Left kidney (tissue), 2 donors: ENCODE measurements around the gene CELF5. TPM values are rescaled to one million over a fixed set of nuclear protein-coding genes. Genes with fewer than 3 reads are reported as not detected.
"Not testable (repeated sequence)": the region's sequence is repeated elsewhere in the genome, so short reads cannot be mapped to it uniquely, and the experiment has no call there.

ENCODE experiments used
- DNase-seq: peaks from one replicate; pipeline ENCODE4 v3.0.0-alpha.2; 2013
- polyA plus RNA-seq: library from polyadenylated mRNA; unstranded; fragments of 120-200 nt; gene quantifications from one replicate; pipeline ENCODE4 v1.2.1, GENCODE V29; 2013; ENCODE audit not compliant: insufficient read length

CELF5 gene
- polyA plus RNA-seq, 1 donor, result 0.96 TPM

DNA sequence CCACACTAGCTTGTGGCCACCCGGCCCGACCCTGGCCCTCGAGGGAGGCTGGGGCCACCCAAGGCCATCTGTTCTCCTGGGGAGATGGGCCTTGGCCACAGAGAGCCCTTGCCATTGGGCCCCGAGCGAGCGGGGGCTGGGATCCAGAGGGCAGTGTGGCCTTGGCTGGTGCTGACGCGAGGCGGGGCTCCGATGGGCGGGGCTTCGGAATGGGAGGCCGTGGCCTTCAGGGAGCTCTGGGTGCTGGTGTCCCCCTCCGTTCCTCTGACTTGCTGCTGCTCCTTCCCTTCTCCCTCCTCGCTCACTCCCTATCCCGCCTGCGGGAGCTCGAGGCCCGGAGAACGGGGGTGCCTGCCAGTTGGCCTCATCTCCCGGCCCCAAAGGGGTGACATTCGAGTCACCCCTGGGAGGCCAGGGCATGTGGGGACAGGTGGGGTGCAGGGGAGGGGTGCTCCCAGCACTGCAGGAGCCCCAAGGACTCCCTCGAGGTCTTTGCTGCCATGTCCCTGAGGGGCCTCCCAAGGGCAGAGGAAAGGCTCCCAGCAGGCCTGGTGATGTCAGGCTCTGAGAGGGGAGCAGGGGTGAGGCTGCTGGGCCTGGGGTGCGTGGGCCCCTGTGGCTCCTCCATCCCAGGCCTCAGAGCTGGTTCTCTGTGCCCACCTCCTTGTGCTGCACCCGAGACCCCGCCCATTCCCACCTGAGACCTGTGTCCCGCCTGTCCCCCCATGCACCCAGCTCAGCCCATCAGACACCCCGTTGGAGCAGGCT, 34.6 kb upstream of the CELF5 start:
- DNase-seq, result no peak

DNA sequence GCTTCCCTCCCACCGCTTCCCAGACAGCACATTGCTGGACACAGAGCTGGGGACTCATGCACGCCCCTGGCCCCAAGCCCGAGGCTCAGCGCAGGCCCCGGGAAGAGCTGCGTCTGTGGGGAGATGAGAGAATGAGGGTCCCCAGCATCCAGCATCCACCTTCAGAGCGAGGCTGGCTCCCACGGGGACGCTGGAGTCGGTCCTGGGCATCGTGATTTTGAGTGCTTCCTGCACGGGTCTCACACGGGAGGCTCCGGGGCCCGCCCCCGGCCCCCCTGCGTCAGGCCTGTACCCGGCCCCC, 34.0 kb upstream of the CELF5 start:
- DNase-seq, result no peak

DNA sequence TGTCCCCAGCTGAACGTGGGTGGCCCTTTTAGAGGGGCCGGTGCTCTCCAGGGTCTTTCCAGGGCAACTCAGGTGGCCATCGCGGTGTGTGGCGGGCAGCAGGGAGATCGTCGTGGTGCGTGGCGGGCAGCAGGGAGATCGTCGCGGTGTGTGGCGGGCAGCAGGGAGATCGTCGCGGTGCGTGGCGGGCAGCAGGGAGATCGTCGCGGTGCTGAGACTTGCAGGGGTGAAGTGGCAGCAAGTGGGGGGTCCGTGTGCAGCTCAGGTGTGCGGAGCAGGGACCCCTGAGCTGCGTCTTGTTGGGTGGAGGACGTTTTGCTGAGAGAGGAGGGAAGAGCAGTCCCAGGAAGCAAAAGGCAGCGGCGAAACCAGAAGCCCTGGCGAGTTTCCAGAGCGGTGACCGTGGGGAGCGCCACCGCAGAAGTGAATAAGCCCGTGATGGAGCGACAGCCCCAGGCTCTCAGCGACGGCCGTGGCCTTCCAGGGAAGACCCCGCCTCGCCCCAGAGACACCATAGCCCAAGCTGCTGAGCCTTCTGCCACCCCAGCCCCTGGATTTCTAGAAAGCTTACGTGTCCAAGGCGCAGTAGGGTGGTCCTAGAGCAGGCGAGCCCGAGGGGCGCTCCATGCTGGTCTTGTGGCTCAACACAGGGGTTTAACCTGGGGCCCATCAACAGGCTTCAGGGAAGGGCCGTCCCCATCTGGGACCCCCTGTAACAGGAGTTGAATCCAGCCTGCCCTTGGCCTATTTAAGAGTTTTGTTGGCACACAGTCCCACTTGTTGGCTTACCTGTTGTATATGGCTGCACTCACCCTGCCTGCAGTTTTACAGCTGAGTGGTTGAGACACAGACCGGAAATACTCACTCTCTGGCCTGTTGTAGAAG, 33.3 kb upstream of the CELF5 start:
- DNase-seq, result no peak

DNA sequence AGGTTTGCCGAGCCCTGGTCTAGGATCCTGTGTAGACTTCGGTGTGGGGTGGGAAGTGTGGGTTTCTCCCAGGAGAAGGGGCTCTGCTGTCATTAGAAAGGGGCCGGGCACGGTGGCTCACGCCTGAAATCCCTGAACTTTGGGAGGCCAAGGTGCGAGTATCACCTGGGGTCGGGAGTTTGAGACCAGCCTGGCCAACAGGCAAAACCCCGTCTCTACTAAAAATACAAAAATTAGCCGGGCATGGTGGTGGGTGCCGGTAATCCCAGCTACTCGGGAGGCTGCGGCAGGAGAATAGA, 32.7 kb upstream of the CELF5 start:
- not testable (repeated sequence) for DNase-seq

DNA sequence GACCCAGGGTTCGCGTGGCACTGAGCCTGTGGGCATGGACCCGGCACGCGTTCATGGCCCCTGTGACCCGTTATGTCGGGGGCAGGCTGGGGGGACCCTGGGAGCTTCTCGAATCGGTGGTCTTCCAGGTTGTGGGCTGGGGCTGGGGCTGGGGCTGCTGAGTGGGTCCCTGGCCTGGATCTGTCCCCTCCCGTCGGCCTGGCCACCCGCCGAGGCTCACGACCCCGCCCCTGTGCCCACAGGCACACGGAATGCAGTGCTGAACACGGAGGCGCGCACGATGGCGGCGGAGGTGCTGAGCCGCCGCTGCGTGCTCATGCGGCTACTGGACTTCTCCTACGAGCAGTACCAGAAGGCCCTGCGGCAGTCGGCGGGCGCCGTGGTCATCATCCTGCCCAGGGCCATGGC, 32.2 kb upstream of the CELF5 start:
- DNase-seq, result no peak

DNA sequence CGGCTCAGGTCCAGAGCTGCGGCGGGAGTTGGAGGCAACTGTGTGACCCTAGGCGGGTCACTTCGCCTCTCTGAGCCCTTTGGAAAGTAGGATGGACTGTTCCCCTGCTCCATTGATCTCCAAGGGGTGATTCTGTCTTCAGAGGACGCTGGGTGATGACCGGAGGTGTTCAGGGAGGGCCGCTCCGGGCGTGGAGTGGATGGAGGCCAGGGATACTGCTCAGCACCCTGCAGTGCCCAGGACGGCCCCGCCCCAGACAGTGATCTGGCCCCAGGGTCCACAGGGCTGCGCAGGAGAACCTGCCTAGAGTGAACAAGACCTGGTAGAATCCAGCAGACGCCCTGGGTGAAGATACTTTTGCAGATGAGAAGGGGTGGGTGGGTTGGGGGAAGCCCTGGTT, 31.8 kb upstream of the CELF5 start:
- DNase-seq, result no peak

DNA sequence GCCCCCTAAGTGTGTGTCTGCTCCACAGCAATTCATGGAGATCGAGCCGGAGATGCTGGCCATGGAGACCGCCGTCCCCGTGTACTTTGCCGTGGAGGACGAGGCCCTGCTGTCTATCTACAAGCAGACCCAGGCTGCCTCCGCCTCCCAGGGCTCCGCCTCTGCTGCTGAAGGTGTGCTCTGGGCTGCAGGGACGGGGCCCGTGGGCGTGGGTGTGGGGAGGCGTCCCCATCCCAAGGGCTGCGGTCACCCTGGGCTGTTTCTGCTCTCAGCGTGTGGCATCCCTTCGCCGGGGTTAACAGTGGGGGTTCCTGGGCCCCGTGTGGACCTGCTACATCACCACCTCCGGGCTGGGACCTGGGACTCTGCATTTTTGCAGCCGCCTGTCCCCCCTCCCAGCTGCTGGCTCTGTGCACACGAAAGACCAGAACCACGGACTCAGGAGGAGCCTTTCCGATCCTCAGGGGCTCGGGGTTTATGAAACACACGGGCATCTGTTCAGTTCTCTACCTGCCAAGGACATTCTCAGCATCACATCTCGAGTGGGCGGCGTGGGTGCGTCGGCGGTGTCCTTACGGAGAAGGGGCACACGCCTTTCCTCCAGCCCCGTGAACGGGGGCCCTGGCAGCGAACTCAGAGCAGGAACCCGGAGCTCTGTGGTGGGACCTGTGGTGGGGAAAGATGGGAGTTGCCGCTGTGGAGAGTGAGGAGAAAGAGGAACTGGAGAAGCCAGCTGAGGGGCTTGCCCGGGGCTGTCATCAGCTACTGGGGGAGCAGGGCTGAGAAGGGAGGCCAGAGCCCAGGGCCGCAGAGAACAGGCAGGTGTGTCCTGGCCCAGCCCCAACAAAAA, 31.0 kb upstream of the CELF5 start:
- DNase-seq, result no peak

DNA sequence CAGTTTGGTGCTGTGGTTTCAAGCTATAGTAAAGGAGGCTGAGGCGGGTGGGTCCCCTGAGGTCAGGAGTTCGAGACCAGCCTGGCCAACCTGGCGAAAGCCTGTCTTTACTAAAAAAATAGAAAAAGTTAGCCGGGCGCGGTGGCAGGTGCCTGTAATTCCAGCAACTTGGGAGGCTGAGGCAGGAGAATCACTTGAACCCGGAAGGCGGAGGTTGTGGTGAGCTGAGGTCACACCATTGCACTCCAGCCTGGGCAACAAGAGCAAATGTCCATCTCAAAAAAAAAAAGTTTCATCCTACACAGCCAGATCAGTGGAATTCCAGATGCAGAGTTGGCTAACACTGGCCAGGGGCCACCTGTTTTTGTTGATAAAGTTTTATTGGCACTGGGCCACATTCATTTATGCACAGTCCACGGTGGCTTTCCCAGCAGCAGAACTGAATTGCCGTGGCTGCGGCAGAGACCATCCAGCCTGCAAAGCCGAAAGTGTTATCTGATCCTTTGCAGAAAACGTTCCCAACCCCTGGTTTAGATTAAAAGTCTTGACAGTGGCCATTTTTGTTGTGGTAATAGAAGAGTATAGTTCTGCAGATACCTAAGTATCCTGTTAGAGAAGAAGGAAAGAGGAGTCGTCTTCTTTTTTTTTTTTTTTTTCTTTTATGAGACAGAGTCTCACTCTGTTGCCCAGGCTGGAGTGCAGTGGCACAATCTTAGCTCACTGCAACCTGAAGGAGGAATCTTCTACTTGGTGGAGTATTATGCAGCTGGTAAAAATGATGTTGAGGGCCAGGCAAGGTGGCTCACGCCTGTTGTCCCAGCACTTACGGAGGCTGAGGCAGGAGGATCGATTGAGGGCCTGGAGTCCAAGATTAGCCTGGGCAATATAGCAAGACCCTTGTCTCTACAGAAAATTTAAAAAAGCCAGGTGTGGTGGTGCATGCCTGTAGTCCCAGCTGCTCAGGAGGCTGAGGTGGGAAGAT, 30.1 kb upstream of the CELF5 start:
- DNase-seq, result no peak

DNA sequence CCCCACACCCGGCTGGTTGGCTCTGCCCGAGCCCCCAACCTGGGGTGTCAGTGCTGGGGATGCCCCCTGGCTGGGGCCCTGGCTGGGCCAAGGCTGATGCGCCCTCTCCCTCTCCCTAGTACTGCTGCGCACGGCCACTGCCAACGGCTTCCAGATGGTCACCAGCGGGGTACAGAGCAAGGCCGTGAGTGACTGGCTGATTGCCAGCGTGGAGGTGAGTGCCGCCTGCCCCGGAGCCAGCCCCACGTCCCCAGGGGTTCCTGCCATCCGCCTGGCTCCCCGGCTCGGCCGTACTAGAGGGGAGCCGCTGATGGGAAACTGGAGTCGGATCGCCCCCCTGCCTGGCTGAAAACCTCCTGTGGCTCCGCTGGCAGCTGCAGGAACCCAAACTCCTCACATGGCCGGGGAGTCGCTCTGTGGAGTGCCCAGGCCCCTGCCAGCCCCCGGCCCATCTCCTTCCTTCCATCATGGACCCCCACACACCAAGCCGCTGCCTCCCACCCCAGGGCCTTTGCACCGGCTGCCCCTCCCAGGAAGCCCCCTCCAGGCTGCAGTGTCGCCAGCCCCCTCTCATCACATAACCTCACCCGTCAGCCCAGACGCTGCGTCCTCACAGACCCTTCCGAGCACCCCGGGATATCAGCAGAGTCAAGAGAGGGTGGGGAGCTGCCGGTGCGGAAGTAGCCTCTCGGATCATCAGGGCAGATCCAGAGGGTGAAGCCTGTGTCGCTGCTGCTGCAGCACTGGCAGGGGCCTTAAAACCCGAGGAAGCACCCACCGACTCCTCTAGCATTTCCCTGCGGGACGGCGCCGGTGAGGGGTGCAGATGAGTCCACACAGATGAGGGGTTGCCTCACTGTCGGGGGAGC, 28.2 kb upstream of the CELF5 start:
- no peak for DNase-seq

DNA sequence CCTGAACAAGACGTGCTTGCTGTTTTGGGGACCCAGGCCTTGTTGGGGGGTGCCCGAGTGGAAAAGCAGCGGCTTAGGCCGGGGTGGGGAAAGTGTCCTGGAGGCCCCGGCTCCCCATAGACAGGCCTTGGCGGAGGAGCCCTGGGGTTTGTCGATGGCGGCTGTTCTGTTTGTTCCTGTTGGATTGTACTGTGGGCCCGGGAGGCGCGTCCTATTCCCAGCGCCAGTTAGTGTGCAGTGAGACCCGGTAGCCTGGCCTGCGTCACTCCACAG, 27.6 kb upstream of the CELF5 start:
- no peak for DNase-seq

DNA sequence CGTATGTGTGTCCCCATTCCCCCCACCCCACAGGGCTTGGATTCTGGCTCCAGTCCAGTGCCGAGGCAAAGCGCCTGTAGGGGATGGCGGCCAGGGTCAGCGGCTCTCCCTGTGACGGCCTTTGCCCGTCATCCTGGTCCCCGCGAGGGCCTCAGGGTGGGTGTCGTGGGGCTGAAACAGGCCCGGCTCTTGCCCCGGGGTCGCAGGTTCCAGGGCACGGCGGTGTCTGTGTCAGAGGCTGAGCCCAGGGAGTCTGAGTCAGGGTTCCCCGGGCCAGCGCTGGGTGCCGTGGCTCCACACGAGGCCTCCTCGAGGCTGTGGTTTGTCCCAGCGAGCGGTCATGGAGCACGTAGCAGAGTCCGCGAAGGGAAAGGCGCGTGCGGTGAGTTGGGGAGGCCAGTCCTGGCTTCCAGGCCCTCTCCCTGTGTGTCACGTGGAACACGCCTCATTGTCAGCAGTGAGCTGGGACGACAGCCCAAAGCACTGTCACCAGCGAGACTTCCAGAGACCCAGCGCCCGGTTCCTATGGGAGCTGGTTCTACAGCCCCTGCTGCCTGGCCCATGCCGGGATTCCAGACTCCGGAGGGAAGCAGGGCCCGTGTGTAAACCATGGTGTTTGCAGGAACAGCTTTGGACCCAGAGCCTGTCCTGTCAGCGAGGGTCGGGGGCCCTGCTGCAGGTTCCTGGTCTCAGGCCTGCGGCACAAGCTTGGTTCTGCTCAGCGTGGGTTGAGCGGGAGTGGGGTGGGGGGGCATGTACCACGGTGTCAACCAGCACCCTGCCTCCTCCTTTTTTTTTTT, 25.4 kb upstream of the CELF5 start:
- no peak for DNase-seq

DNA sequence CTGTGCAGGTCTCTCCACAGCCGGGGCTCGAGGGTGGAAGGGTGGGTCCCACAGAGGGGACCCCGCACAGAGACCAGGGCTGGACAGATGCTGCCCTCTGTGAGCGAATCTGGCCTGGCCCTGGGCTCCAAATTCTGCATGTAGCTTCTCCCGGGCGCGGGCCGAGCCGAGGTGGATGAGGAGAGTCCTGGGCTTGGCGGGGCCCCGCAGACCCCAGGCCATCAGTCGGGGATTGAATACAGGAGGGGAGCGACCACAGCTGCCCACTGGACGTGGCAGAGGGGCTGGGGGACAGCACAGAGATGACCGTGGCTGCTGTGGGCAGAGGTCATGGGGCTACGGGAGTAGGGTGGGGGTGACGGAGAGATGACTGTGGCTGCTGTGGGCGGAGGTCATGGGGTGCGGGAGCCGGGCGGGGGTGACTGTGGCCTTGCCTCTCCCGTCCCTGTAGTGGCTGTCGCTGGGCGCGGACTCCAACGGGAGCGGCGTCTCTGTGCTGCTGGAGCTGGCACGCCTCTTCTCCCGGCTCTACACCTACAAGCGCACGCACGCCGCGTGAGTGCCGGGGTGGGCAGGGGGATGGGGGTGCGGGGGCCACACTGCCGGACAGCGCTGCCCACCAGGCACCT, 23.3 kb upstream of the CELF5 start:
- DNase-seq, result no peak

DNA sequence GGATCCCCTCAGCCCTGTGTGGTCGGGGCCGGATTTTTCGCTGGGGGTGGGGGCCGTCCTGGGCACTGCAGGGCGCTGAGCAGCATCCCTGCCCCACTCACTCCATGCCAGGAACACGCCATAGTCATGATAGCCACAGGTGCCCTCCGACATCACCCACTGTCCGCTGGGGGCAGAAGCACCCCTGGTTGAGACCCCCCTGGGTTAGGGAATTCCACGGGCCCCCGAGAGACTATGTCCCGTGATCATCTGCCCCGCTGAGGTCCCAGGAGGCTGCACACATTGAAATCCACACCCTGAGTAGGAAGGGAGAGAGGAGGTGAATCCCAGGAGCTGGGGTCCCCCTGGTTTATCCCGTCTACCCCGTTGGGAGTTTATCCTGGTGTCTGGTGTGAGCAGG, 22.6 kb upstream of the CELF5 start:
- no peak for DNase-seq

DNA sequence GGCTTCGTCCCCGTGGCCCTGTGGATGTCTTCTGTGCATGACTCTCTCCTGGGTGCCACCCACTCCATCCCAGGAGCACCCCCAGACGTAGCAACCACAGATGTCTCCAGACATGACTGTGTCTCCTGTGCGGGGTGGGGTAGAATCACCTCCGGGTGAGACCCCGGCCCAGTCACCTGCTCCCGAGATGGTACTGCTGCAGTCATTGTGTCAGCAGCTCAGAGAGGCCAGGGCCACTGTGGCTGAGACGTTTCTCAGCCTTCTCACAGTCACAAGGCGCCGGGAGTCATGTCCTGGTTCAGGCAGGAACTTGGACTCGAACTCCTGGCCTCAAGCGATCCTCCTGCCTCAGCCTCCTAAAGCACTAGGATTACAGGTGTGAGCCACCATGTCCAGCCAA, 22.1 kb upstream of the CELF5 start:
- no peak for DNase-seq

DNA sequence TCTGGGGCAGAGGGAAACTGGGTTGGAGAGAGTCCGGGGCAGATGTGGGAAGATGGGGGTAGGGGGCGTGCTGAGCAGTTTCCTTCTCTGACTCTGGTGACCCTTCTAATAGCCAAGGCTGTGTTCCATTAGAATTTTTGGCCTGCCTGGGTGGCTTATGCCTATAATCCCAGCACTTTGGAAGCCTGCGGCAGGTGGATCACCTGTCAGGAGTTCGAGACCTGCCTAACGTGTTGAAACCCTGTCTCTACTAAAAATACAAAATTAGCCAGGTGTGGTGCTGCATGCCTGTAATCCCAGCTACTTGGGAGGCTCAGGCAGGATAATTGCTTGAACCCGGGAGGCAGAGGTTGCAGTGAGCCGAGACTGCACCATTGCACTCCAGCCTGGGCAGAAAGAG, 21.6 kb upstream of the CELF5 start:
- DNase-seq, result not testable (repeated sequence)

DNA sequence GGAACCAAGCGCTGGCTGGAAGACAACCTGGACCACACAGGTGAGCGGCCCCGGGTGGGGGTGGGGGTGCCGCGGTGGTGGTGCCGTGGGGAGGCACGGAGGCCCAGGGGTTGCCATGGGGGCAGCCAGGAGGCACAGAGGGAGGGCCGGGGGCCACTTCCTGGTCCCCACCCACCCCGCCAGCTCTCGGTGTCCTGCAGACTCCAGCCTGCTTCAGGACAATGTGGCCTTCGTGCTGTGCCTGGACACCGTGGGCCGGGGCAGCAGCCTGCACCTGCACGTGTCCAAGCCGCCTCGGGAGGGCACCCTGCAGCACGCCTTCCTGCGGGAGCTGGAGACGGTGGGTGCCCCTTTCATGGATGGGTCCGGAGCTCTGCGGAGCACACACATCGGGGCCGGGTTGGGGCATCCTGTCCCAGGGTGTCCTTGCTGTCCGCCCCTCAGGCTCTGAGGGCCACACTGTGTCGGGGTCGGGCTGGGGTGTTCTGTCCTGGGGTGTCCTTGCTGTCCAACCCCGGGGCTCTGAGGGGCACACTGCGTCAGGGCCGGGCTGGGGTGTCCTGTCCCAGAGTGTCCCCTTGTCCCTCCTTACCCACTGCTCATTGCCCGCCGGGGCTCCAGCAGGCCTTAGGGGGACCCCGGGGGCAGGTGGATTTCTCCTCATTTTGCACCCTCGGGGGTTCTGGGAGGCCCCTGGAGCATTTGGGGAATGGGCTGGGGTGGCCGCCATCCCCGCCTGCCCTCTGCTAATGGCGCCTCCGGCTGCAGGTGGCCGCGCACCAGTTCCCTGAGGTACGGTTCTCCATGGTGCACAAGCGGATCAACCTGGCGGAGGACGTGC, 20.4 kb upstream of the CELF5 start:
- DNase-seq, result no peak

DNA sequence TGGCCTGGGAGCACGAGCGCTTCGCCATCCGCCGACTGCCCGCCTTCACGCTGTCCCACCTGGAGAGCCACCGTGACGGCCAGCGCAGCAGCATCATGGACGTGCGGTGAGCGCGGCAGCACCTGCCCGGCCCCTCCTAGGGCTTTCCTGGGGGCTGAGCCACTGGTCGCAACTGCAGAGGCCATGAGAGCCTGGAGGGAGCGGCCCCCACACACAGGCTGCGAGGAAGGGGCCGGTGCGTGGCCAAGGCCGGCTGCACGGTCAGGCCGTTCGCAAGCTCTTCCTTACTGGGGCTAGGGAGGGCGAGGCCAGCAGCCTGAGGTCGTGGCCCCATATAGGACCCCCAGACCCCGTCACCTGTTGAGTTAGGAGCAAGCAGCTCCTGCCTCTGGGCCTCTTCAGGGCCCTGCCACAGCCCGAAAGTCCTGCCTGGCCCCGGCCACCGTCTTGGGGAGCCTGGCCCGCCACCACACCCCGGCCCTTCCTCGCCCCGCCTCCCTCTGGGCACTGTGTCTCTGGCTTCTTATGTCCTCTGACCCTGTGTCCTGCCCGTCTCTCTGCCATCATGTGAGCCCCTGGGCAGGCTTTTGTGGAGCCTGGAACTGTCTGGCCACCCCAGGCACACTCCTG, 19.7 kb upstream of the CELF5 start:
- no peak for DNase-seq
